HG03558 (cell line): ENCODE measurements around the gene HHEX.
"Not testable (repeated sequence)": the region's sequence is repeated elsewhere in the genome, so short reads cannot be mapped to it uniquely, and the experiment has no call there.

ENCODE experiments used
- ATAC-seq: cut with Tn5 transposase; IDR thresholded peaks from one replicate; pipeline ENCODE4 v1.9.1; 2021; ENCODE audit warnings: moderate number of reproducible peaks; ENCODE audit not compliant: unreplicated experiment; ENCODE audit errors: extremely low read depth

The HHEX gene

GRCh38 chr10:92729886-92730285, 40.1 kb downstream of the HHEX start:
- ATAC-seq: no peak

- no peak for ATAC-seq
These were observed 43.2 kb downstream of the HHEX start for GRCh38 chr10:92732958-92733357.

- no peak for ATAC-seq
These were observed 44.5 kb downstream of the HHEX start for GRCh38 chr10:92734301-92734700.

GRCh38 chr10:92735938-92736337, 46.2 kb downstream of the HHEX start:
- no peak for ATAC-seq

- ATAC-seq: no peak
These were observed 47.7 kb downstream of the HHEX start for GRCh38 chr10:92737484-92737883.

GRCh38 chr10:92740762-92741161, 51.0 kb downstream of the HHEX start:
- no peak for ATAC-seq

- ATAC-seq: not testable (repeated sequence)
These were observed 52.0 kb downstream of the HHEX start for GRCh38 chr10:92741741-92742140.

GRCh38 chr10:92742331-92743228, 52.8 kb downstream of the HHEX start:
- peak; percentile 88 for ATAC-seq
